ENCODE data around the gene GFRA1. TPM values are rescaled to one million over a fixed set of nuclear protein-coding genes. Genes with fewer than 3 reads are reported as not detected.

GFRA1 gene
- total and polyA plus RNA-seq, 2 donors (not counting 1 experiment from before 2014, with no cell fraction given): 6.3 to 29.6 TPM

- no peaks in the 10 kb centered on the region for H3K36me3 ChIP-seq (ENCODE audit: control insufficient read depth, insufficient read depth, low read length)
- H3K9me3 ChIP-seq (ENCODE audit: control insufficient read depth, insufficient read depth, low read depth, low read length): no peaks in the 10 kb centered on the region
- no peaks in the 10 kb centered on the region for H3K79me2 ChIP-seq (ENCODE audit: control insufficient read depth, insufficient read depth, low read length)
- H3K4me1 ChIP-seq (ENCODE audit: control insufficient read depth, extremely low read depth, insufficient read depth, low read length): no peaks in the 10 kb centered on the region
- H3K27me3 ChIP-seq (ENCODE audit: control insufficient read depth, insufficient read depth, low read length): no peaks in the 10 kb centered on the region
- TF ChIP-seq, protein P1, sequence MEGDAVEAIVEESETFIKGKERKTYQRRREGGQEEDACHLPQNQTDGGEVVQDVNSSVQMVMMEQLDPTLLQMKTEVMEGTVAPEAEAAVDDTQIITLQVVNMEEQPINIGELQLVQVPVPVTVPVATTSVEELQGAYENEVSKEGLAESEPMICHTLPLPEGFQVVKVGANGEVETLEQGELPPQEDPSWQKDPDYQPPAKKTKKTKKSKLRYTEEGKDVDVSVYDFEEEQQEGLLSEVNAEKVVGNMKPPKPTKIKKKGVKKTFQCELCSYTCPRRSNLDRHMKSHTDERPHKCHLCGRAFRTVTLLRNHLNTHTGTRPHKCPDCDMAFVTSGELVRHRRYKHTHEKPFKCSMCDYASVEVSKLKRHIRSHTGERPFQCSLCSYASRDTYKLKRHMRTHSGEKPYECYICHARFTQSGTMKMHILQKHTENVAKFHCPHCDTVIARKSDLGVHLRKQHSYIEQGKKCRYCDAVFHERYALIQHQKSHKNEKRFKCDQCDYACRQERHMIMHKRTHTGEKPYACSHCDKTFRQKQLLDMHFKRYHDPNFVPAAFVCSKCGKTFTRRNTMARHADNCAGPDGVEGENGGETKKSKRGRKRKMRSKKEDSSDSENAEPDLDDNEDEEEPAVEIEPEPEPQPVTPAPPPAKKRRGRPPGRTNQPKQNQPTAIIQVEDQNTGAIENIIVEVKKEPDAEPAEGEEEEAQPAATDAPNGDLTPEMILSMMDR (conservative IDR thresholded peaks at IDR 0.05 in 1 of 2, IDR thresholded peaks at IDR 0.05 in 1 of 2; ENCODE audit: low read depth in 1 of 2, low read length in 2 of 2): no peak
- TF ChIP-seq EZH2 (IDR thresholded peaks at IDR 0.05; ENCODE audit: low read length, missing control alignments): no peak
- no peak overlapping the region for H3K27ac ChIP-seq (ENCODE audit: insufficient read depth, low read length)
- H2AFZ ChIP-seq (ENCODE audit: low read length): no peak overlapping the region
- DNase-seq (ENCODE audit: low read depth in 2 of 2): peak in 1 of 2 donors; percentile 6
- no peak overlapping the region for H3K4me3 ChIP-seq (replicated peaks in 1 of 4; ENCODE audit: control extremely low read depth in 1 of 4, insufficient read depth in 1 of 4, low read depth in 3 of 4, low read length in 4 of 4)
- no peak overlapping the region for H3K4me2 ChIP-seq (ENCODE audit: extremely low read depth, insufficient read depth, low read length)
- no peaks in the 10 kb centered on the region for H4K20me1 ChIP-seq (ENCODE audit: control insufficient read depth, extremely low read depth, insufficient read depth, low read length)
- H3K9ac ChIP-seq (ENCODE audit: insufficient read depth, low read length): no peak overlapping the region
These were observed 38.9 kb upstream of the GFRA1 start for GRCh38 chr10:116311706-116312490.

DNA sequence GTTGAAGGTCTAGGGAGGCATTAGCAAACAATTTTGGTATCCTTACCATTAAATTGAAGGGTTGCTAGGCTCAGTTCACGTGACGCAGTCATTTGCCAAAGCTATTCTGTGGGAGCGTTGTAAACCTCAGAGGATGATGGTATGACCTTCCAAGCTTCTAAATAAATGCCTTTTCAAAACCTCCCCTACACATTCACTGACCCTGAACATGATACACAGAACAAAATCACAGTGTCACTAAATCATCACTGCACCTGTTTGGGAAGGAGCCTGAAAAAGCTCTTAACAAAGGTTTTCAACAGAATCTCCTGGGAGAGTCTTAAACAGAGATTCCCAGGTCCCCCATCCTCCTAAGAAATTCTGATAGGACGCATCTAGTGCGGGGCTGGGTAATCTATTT is 38.0 kb upstream of the GFRA1 start:
- no peaks in the 10 kb centered on the region for H3K9me3 ChIP-seq (ENCODE audit: control insufficient read depth, insufficient read depth, low read depth, low read length)
- no peak overlapping the region for H3K9ac ChIP-seq (ENCODE audit: insufficient read depth, low read length)
- H3K4me3 ChIP-seq (replicated peaks in 1 of 4; ENCODE audit: control extremely low read depth in 1 of 4, insufficient read depth in 1 of 4, low read depth in 3 of 4, low read length in 4 of 4): no peak overlapping the region
- H3K27me3 ChIP-seq (ENCODE audit: control insufficient read depth, insufficient read depth, low read length): no peaks in the 10 kb centered on the region
- H4K20me1 ChIP-seq (ENCODE audit: control insufficient read depth, extremely low read depth, insufficient read depth, low read length): no peaks in the 10 kb centered on the region
- H3K4me1 ChIP-seq (ENCODE audit: control insufficient read depth, extremely low read depth, insufficient read depth, low read length): no peaks in the 10 kb centered on the region
- no peak overlapping the region for H2AFZ ChIP-seq (ENCODE audit: low read length)
- DNase-seq (ENCODE audit: low read depth in 2 of 2): no peak
- TF ChIP-seq, protein P1 (conservative IDR thresholded peaks at IDR 0.05 in 1 of 2, IDR thresholded peaks at IDR 0.05 in 1 of 2; ENCODE audit: low read depth in 1 of 2, low read length in 2 of 2): no peak
- TF ChIP-seq EZH2 (IDR thresholded peaks at IDR 0.05; ENCODE audit: low read length, missing control alignments): no peak
- H3K27ac ChIP-seq (ENCODE audit: insufficient read depth, low read length): no peak overlapping the region
- H3K36me3 ChIP-seq (ENCODE audit: control insufficient read depth, insufficient read depth, low read length): no peaks in the 10 kb centered on the region
- no peak overlapping the region for H3K4me2 ChIP-seq (ENCODE audit: extremely low read depth, insufficient read depth, low read length)
- H3K79me2 ChIP-seq (ENCODE audit: control insufficient read depth, insufficient read depth, low read length): no peaks in the 10 kb centered on the region

GRCh38 chr10:116307455-116307854 is 34.4 kb upstream of the GFRA1 start:
- no peak overlapping the region for H3K27ac ChIP-seq (ENCODE audit: insufficient read depth, low read length)

More at GRCh38 chr10:116307455-116307854, 34.4 kb upstream of the GFRA1 start:
- no peak for DNase-seq (ENCODE audit: low read depth in 2 of 2)
- Histone ChIP-seq H3K4me1 (ENCODE audit: control insufficient read depth, extremely low read depth, insufficient read depth, low read length) (no peaks in the 10 kb centered on the region), H3K36me3 (ENCODE audit: control insufficient read depth, insufficient read depth, low read length) (no peaks in the 10 kb centered on the region), H3K79me2 (ENCODE audit: control insufficient read depth, insufficient read depth, low read length) (no peaks in the 10 kb centered on the region), H3K9me3 (ENCODE audit: control insufficient read depth, insufficient read depth, low read depth, low read length) (no peaks in the 10 kb centered on the region), H3K9ac (ENCODE audit: insufficient read depth, low read length) (no peak overlapping the region), H3K4me2 (ENCODE audit: extremely low read depth, insufficient read depth, low read length) (no peak overlapping the region), H2AFZ (ENCODE audit: low read length) (no peak overlapping the region), H3K4me3 (replicated peaks in 1 of 4; ENCODE audit: control extremely low read depth in 1 of 4, insufficient read depth in 1 of 4, low read depth in 3 of 4, low read length in 4 of 4) (no peak overlapping the region), H3K27me3 (ENCODE audit: control insufficient read depth, insufficient read depth, low read length) (no peaks in the 10 kb centered on the region), H4K20me1 (ENCODE audit: control insufficient read depth, extremely low read depth, insufficient read depth, low read length) (no peaks in the 10 kb centered on the region)
- TF ChIP-seq, protein P1 (conservative IDR thresholded peaks at IDR 0.05 in 1 of 2, IDR thresholded peaks at IDR 0.05 in 1 of 2; ENCODE audit: low read depth in 1 of 2, low read length in 2 of 2): no peak
- TF ChIP-seq EZH2 (IDR thresholded peaks at IDR 0.05; ENCODE audit: low read length, missing control alignments): no peak
